Measurements from ENCODE around the gene CBFA2T3.

CBFA2T3 gene

GRCh38 chr16:88857728-88858339, 119.2 kb downstream of the CBFA2T3 start (continued):
- TF ChIP-seq KLF1 (tag by site-specific recombination; IDR thresholded peaks at IDR 0.05) (no peak), ZNF488 (tag by site-specific recombination; IDR thresholded peaks at IDR 0.05) (no peak), ZBTB7A (tag by site-specific recombination; IDR thresholded peaks at IDR 0.05; ENCODE audit: low read depth) (no peak), ZSCAN16 (tag by site-specific recombination; IDR thresholded peaks at IDR 0.05) (no peak), ZFHX2 (tag by site-specific recombination; conservative IDR thresholded peaks at IDR 0.05) (no peak), ZNF18 (tag by site-specific recombination; IDR thresholded peaks at IDR 0.05) (no peak), ZNF391 (tag by site-specific recombination; IDR thresholded peaks at IDR 0.05; ENCODE audit: borderline replicate concordance, low read depth) (no peak), GFI1B (tag by site-specific recombination; IDR thresholded peaks at IDR 0.05) (no peak), ZNF624 (tag by site-specific recombination; IDR thresholded peaks at IDR 0.05) (no peak)

GRCh38 chr16:88856828-88857727, 119.9 kb downstream of the CBFA2T3 start, which contains the start of the genes GALNS and TRAPPC2L:
Gene GALNS, minus strand, starts transcription at chr16:88856947. Its CDS starts 70 bp downstream, at chr16:88856877.
Gene TRAPPC2L, plus strand, starts transcription at chr16:88857127. Its CDS starts 24 bp downstream, at chr16:88857151.
- peak within 1 kb of the TSS; percentile 10; the same call in 1 of the 2 replicates for H3K27ac ChIP-seq (ENCODE audit: extremely low read depth, low read depth, low read length)
- no peaks in the 10 kb centered on the region for H3K9me3 ChIP-seq (ENCODE audit: control insufficient read depth, insufficient read depth, low read depth, low read length)
- H3K36me3 ChIP-seq (ENCODE audit: control insufficient read depth in 2 of 2, insufficient read depth in 1 of 2, low read length in 2 of 2), result peaks cover 0 to 40% of the 10 kb centered on the region in 2 experiments; a peak in 1 of 3 replicates
- H3K4me1 ChIP-seq (ENCODE audit: control insufficient read depth, insufficient read depth, low read length), result no peaks in the 10 kb centered on the region
- ChIA-PET CTCF (interaction anchor here (0.5 to 1.8 kb wide), 13 partner anchors 10 to 310 kb away, joined by 3 to 8 read pairs (median 3); partner anchors contain the start of gene APRT), POLR2A (interaction anchor here (0.5 to 2.1 kb wide), 5 partner anchors 11 to 341 kb away, joined by 3 to 23 read pairs (median 3); partner anchors contain the start of genes ACSF3 and APRT)
- H3K4me3 ChIP-seq (ENCODE audit: low read depth, low read length), result peak within 1 kb of the TSS; percentile 94
- TF ChIP-seq REPIN1 (tag by site-specific recombination; IDR thresholded peaks at IDR 0.05; ENCODE audit: low read depth) (no peak), ZNF530 (tag by site-specific recombination; IDR thresholded peaks at IDR 0.05; ENCODE audit: low read depth) (no peak), PATZ1 (tag by site-specific recombination; IDR thresholded peaks at IDR 0.05) (0 out of 2 replicates have a peak, but pooled peaks have one; percentile 23), SP2 (tag by site-specific recombination; IDR thresholded peaks at IDR 0.05) (peak; percentile 81), ZNF623 (tag by site-specific recombination; IDR thresholded peaks at IDR 0.05) (no peak), ZNF580 (tag by site-specific recombination; IDR thresholded peaks at IDR 0.05) (no peak), ZNF571 (tag by site-specific recombination; IDR thresholded peaks at IDR 0.05) (no peak), PRDM6 (tag by site-specific recombination; IDR thresholded peaks at IDR 0.05) (no peak), ZNF76 (tag by site-specific recombination; IDR thresholded peaks at IDR 0.05; ENCODE audit: borderline replicate concordance, low read depth) (peak; percentile 26; the same call in 1 of the 2 replicates), ZNF600 (tag by site-specific recombination; IDR thresholded peaks at IDR 0.05) (no peak), ZNF138 (tag by site-specific recombination; IDR thresholded peaks at IDR 0.05; ENCODE audit: borderline replicate concordance) (0 out of 2 replicates have a peak, but pooled peaks have one; percentile 3), ZNF174 (tag by site-specific recombination; IDR thresholded peaks at IDR 0.05) (no peak), GFI1B (tag by site-specific recombination; IDR thresholded peaks at IDR 0.05) (no peak), ZSCAN30 (tag by site-specific recombination; IDR thresholded peaks at IDR 0.05) (no peak), ZNF626 (tag by site-specific recombination; IDR thresholded peaks at IDR 0.05) (no peak), ZSCAN18 (tag by site-specific recombination; IDR thresholded peaks at IDR 0.05) (no peak), ZNF16 (tag by site-specific recombination; IDR thresholded peaks at IDR 0.05; ENCODE audit: low read depth) (no peak), ZIC2 (tag by site-specific recombination; IDR thresholded peaks at IDR 0.05) (no peak), HOXC10 (CRISPR knock-in tag; IDR thresholded peaks at IDR 0.05) (no peak)

All from HEK293 (cell line).